Bronchial epithelial cell (primary cell): ENCODE measurements around the gene TRABD. TPM values are rescaled to one million over a fixed set of nuclear protein-coding genes. Genes with fewer than 3 reads are reported as not detected.

Experiments
- DNase-seq: peaks from one replicate; pipeline ENCODE4 v3.0.0-alpha.2; 2010; ENCODE audit warnings: low read depth
- FAIRE-seq: peaks from 2 replicates; lab custom pipeline; 2011; peaks lifted over from hg19 to GRCh38; lab: Jason Lieb, UNC
- H3K27me3 ChIP-seq: 2 replicates; pipeline ENCODE4 v1.5.1; 2011; ENCODE audit warnings: low read length; ENCODE audit not compliant: control insufficient read depth, insufficient read depth
- H3K36me3 ChIP-seq: 2 replicates; pipeline ENCODE4 v1.5.1; 2011; ENCODE audit warnings: low read length; ENCODE audit not compliant: control insufficient read depth, insufficient read depth
- H3K4me3 ChIP-seq: 2 replicates; pipeline ENCODE4 v1.5.1; 2011; ENCODE audit warnings: mild to moderate bottlenecking, low read depth, low read length, control low read depth
- total RNA-seq: library from RNA; depleted of rRNA; stranded (reverse); fragments of >200 nt; gene quantifications from 2 replicates; pipeline ENCODE4 v1.2.1, GENCODE V29; 2014
- TF ChIP-seq, protein P1 (sequence below): IDR thresholded peaks from 2 replicates; pipeline ENCODE4 v1.5.1; 2011; ENCODE audit warnings: mild to moderate bottlenecking, moderate library complexity, low read length, control low read depth, inconsistent platforms; ENCODE audit not compliant: insufficient read depth, severe bottlenecking

Gene TRABD
- total RNA-seq, 1 donor from 2014 or later: 43.7 TPM

DNA sequence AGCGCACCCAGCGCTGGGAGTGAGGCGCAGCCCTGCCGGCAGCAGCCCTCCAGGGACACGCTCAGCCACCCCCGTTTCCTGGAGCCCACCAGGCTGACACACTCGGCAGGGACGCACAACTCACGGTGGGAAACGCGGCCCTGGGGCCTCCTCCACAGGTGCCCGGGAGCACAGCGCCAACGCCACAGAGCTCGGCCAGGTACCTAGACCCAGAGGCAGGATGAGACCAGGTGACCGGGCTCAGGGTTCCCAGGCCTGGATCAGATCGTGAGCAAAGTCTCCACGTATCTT lies 41.1 kb downstream of the TRABD start:
- Histone ChIP-seq H3K27me3 (no peaks in the 10 kb centered on the region), H3K36me3 (peaks cover 21% of the 10 kb centered on the region)
- TF ChIP-seq, protein P1, sequence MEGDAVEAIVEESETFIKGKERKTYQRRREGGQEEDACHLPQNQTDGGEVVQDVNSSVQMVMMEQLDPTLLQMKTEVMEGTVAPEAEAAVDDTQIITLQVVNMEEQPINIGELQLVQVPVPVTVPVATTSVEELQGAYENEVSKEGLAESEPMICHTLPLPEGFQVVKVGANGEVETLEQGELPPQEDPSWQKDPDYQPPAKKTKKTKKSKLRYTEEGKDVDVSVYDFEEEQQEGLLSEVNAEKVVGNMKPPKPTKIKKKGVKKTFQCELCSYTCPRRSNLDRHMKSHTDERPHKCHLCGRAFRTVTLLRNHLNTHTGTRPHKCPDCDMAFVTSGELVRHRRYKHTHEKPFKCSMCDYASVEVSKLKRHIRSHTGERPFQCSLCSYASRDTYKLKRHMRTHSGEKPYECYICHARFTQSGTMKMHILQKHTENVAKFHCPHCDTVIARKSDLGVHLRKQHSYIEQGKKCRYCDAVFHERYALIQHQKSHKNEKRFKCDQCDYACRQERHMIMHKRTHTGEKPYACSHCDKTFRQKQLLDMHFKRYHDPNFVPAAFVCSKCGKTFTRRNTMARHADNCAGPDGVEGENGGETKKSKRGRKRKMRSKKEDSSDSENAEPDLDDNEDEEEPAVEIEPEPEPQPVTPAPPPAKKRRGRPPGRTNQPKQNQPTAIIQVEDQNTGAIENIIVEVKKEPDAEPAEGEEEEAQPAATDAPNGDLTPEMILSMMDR: no peak

DNA sequence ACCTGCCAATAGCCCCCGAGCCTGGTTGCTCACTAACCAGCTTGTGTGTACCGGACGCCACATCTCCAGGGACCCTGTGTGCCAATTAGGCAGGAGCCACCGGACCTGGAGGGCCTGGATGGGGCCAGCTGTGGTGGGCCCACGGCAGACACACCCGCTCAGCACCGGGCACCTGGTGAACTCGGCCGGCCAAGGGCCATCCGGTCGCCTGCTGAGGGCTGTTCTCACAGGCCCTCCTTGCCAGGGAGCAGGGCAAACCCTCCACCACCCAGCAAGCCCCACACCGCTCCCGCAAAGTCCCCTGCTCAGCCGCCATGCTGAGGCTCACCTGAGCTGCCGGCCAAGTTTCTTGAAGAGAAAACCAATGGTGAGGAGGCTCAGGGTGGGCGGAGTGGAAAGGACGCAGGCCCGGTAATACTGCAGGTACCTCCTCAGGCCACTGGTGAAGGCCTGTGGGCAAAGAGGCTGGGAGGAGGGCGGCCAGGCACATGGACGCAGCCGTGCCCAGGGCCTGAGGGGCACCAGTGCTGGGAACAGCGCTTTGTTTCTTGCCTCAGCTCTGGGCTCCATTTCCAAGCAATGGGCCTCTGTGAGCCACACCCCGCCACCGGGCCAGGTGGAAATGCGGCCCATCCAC lies 42.0 kb downstream of the TRABD start:
- DNase-seq (no peak), FAIRE-seq (no peak)
- Histone ChIP-seq H3K4me3 (no peak overlapping the region), H3K36me3 (peaks cover 18% of the 10 kb centered on the region), H3K27me3 (no peaks in the 10 kb centered on the region)
- TF ChIP-seq, protein P1: no peak

More for the DNA sequence above, 41.1 kb downstream of the TRABD start:
- DNase-seq: no peak
- FAIRE-seq: no peak
- H3K4me3 ChIP-seq: no peak overlapping the region

DNA sequence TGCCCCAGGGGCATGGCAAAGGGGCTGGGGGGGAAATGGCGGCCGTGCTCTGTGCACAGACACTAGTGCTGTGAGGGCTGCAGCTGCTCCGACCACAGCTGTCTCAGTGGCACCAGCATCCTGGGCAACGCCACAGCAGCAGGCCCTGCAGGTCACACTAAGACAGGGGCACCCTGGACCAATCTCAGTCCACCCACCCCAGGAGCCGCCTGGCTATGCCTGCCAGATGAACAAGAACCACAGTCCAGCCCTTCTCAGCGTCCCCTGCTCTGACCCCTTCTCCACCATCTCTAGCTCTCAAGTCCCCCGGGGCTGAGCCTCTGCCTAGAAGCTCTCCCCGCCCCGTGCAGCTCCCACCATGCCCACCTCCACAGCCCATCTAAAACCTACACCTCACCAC lies 42.7 kb downstream of the TRABD start:
- H3K27me3 ChIP-seq: no peaks in the 10 kb centered on the region
- no peak for DNase-seq
- no peak overlapping the region for H3K4me3 ChIP-seq
- FAIRE-seq: no peak
- peaks cover 18% of the 10 kb centered on the region for H3K36me3 ChIP-seq
- TF ChIP-seq, protein P1: no peak

DNA sequence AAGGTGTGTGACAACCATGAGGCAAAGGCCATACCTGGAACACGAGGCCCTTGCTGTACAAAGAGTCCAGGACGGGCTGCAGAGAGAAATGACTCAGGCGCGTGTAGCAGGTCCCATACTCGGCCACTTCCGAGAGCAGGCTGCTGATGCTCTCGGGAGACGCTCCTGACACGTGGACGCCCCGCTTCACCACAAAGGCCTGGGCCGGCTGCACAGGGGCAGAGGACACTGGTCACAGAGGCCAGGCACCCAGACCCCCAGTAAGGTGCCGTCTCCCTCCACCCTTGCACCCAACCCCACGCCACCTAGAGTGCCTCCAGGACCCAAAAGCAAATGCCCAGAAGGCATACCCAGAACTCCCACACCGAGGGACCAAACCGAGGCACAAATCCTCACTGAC lies 43.7 kb downstream of the TRABD start:
- FAIRE-seq (no peak), DNase-seq (no peak)
- Histone ChIP-seq H3K36me3 (peaks cover 17% of the 10 kb centered on the region), H3K27me3 (no peaks in the 10 kb centered on the region), H3K4me3 (no peak overlapping the region)
- TF ChIP-seq, protein P1: no peak

DNA sequence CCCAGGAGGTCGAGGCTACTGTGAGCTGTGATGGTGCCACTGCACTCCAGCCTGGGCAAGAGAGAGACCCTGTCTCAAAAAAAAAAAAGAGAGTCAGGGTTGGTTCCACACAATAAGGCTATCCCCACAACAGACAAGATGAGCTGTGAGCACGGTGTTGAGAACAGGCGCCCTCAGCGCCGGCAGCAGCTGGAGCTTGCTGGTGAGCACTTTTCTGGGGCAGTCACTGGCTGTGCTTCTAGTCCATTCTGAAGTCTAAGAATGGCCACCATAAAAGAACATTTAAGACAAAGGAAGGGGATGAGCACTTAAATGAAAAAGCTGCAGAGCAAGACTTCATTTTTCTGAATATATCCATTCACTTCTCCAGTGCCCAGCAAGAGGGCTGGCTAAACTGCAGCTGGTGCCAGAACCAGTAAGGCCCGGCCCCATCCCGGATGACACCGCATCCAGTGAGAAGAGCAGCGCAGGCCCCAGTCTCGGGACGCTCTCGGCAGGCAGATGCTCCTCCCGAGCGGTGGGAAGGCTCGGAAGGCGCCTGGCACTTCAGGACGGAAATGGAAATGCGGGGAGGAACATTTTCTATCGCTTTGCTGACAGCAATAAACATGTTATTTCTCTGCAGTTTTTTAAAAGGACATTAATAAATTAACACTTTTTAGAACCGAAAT lies 46.9 kb downstream of the TRABD start:
- TF ChIP-seq, protein P1: no peak
- Histone ChIP-seq H3K27me3 (no peaks in the 10 kb centered on the region), H3K4me3 (no peak overlapping the region), H3K36me3 (peaks cover 8% of the 10 kb centered on the region)
- DNase-seq (no peak), FAIRE-seq (no peak)
